GM12801 (cell line): ENCODE measurements around the gene RPN2.

ENCODE experiments used
- CTCF ChIP-seq: IDR thresholded peaks from one replicate; pipeline ENCODE4 v1.5.1; 2011; ENCODE audit warnings: control low read depth; ENCODE audit not compliant: insufficient read length; ENCODE audit errors: extremely low read depth

RPN2 gene

GRCh38 chr20:37245216-37246150, 66.4 kb downstream of the RPN2 start:
- no peak for TF ChIP-seq CTCF

GRCh38 chr20:37246736-37247135, 67.6 kb downstream of the RPN2 start:
- TF ChIP-seq CTCF = no peak

GRCh38 chr20:37247547-37247946, 68.4 kb downstream of the RPN2 start:
- no peak for TF ChIP-seq CTCF

GRCh38 chr20:37249304-37249703, 70.2 kb downstream of the RPN2 start:
- no peak for TF ChIP-seq CTCF

- no peak for TF ChIP-seq CTCF
Measured at GRCh38 chr20:37251825-37252477, 72.8 kb downstream of the RPN2 start.

- TF ChIP-seq CTCF = no peak
Measured at GRCh38 chr20:37253087-37253486, 74.0 kb downstream of the RPN2 start.

GRCh38 chr20:37254114-37254878, 75.2 kb downstream of the RPN2 start:
- no peak for TF ChIP-seq CTCF
